ENCODE measurements around the gene ACHE. TPM values are rescaled to one million over a fixed set of nuclear protein-coding genes. Genes with fewer than 3 reads are reported as not detected.

The ACHE gene
- total RNA-seq, 2 experiments from 2014 or later, result not detected

GRCh38 chr7:100878685-100879084 lies 17.0 kb downstream of the ACHE start:
- Mint-ChIP-seq H3K4me3 (no peak overlapping the region), H3K27me3 (no peaks in the 10 kb centered on the region), H3K27ac (peak overlapping the region; percentile 78), H3K36me3 (ENCODE audit: low read depth) (peaks cover 72% of the 10 kb centered on the region), H3K4me1 (peaks cover 65% of the 10 kb centered on the region), H3K9me3 (no peaks in the 10 kb centered on the region)
- ChIA-PET CTCF (interaction anchor here (0.6 to 1.3 kb wide), 2 partner anchors 8 to 13 kb away, joined by 3 to 4 read pairs; no protein-coding TSS in a partner anchor), POLR2A (no interaction called here)
- no peak for DNase-seq

- no peaks in the 10 kb centered on the region for H3K27me3 Mint-ChIP-seq
- peaks cover 73% of the 10 kb centered on the region for H3K36me3 Mint-ChIP-seq (ENCODE audit: low read depth)
- POLR2A ChIA-PET, result interaction anchor here (1.2 kb wide), 1 partner anchor 9 kb away, joined by 3 read pairs; no protein-coding TSS in a partner anchor
- DNase-seq, result no peak
- CTCF ChIA-PET, result interaction anchor here (0.6 to 1.3 kb wide), 3 partner anchors 9 to 244 kb away, joined by 3 to 4 read pairs (median 3); no protein-coding TSS in a partner anchor
- H3K9me3 Mint-ChIP-seq, result no peaks in the 10 kb centered on the region
- H3K4me3 Mint-ChIP-seq, result peak overlapping the region; percentile 38
- H3K4me1 Mint-ChIP-seq, result peaks cover 62% of the 10 kb centered on the region
- no peak overlapping the region for H3K27ac Mint-ChIP-seq
Observed at GRCh38 chr7:100878013-100878412, 17.7 kb downstream of the ACHE start.

- POLR2A ChIA-PET, result interaction anchor here (0.7 to 2.3 kb wide), 6 partner anchors 8 to 356 kb away, joined by 3 to 18 read pairs (median 4); partner anchors contain the start of genes TRIP6, UFSP1 and ZNHIT1
- H3K27ac Mint-ChIP-seq, result peak overlapping the region; percentile 95
- peak; percentile 61 for DNase-seq
- CTCF ChIA-PET, result interaction anchor here (0.6 to 3.2 kb wide), 9 partner anchors 8 to 1269 kb away, joined by 3 to 23 read pairs (median 3); partner anchors contain the start of genes POP7 and UFSP1
- peaks cover 72% of the 10 kb centered on the region for H3K36me3 Mint-ChIP-seq (ENCODE audit: low read depth)
- peak overlapping the region; percentile 97 for H3K4me3 Mint-ChIP-seq
- peaks cover 64% of the 10 kb centered on the region for H3K4me1 Mint-ChIP-seq
- no peaks in the 10 kb centered on the region for H3K9me3 Mint-ChIP-seq
- H3K27me3 Mint-ChIP-seq, result no peaks in the 10 kb centered on the region
Observed at GRCh38 chr7:100875356-100875751, 20.3 kb downstream of the ACHE start.

DNA sequence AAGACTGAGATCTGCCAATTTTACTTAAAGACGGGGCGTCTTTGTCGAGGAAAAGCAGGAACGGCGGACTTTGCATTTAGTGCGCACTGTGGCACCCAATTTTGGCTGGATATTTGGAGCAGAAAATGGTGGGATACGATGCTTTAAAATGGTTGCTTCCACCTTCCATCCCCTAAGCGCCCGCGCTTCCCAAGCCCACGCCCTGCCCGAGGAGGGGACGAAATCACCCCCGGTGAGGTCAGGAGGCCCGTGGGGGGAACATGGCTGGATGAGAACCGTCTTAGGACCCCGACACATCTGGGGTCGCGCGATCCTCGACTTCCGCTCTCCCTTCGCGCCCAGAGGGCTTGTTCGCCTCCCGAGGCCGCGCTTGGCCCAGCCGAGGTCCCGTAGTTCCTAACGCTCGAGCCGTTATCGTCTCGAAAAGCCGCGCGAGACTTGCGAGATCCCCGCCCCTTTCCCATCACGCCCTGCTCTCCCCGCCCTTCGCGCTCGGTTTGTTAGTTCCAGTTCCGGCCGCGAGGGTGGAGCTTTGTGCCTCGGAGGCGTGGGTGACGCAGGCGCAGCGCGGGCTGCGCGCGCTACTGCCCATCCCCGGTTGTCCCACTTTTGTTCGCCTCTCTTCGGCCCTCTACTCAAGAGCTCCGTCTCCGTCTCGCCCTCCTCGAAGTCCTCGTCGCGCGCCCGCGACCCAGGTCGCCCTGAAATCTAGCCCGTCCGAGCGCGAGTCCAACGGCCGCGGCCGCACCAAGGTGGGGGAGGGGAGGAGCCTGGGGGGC lies 20.9 kb downstream of the ACHE start, which contains the start of gene SRRT:
TSS of gene SRRT (plus strand) at position 527 of the 779 bp plus-strand sequence. CDS start 488 bp downstream, outside the sequence.
- DNase-seq, result peak; percentile 99
- Mint-ChIP-seq H3K27me3 (no peaks in the 10 kb centered on the region), H3K9me3 (no peaks in the 10 kb centered on the region), H3K4me1 (peaks cover 60% of the 10 kb centered on the region), H3K36me3 (ENCODE audit: low read depth) (peaks cover 68% of the 10 kb centered on the region), H3K4me3 (peak within 1 kb of the TSS; percentile 97), H3K27ac (peak within 1 kb of the TSS; percentile 95)
- ChIA-PET CTCF (interaction anchor here (0.6 to 3.2 kb wide), 8 partner anchors 9 to 1268 kb away, joined by 3 to 23 read pairs (median 3); partner anchors contain the start of genes POP7 and UFSP1), POLR2A (interaction anchor here (0.7 to 2.3 kb wide), 5 partner anchors 8 to 343 kb away, joined by 3 to 18 read pairs (median 5); partner anchors contain the start of genes TRIP6, UFSP1 and ZNHIT1)

DNA sequence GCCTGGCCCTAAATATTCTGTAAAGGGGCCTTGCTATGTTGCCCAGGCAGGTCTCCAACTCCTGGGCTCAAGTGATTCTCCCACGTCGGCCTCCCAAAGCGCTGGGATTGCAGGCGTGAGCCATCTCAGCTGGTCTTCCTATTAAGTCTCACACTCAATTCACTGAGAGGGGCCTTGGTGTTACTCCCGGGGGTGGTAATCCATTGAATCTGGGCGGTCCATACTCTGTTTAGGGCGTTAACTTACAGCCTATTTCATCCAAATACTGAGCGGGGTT lies 21.4 kb downstream of the ACHE start:
- ChIA-PET CTCF (interaction anchor here (0.6 to 3.2 kb wide), 4 partner anchors 13 to 1306 kb away, joined by 3 to 23 read pairs (median 4); partner anchors contain the start of gene SLC12A9), POLR2A (interaction anchor here (2.3 kb wide), 1 partner anchor 15 kb away, joined by 18 read pairs; the partner anchor contains the start of gene UFSP1)
- Mint-ChIP-seq H3K4me1 (peaks cover 55% of the 10 kb centered on the region), H3K27me3 (no peaks in the 10 kb centered on the region), H3K4me3 (peak overlapping the region; percentile 97), H3K36me3 (ENCODE audit: low read depth) (peaks cover 65% of the 10 kb centered on the region), H3K9me3 (no peaks in the 10 kb centered on the region), H3K27ac (peak overlapping the region; percentile 95)
- no peak for DNase-seq

GRCh38 chr7:100873599-100874299 lies 21.9 kb downstream of the ACHE start:
- ChIA-PET CTCF (interaction anchor here (0.6 to 3.2 kb wide), 5 partner anchors 14 to 1306 kb away, joined by 3 to 23 read pairs (median 4); partner anchors contain the start of gene SLC12A9), POLR2A (interaction anchor here (2.3 kb wide), 1 partner anchor 16 kb away, joined by 18 read pairs; the partner anchor contains the start of gene UFSP1)
- Mint-ChIP-seq H3K27ac (peak overlapping the region; percentile 95), H3K36me3 (ENCODE audit: low read depth) (peaks cover 60% of the 10 kb centered on the region), H3K27me3 (no peaks in the 10 kb centered on the region), H3K9me3 (no peaks in the 10 kb centered on the region), H3K4me1 (peaks cover 52% of the 10 kb centered on the region), H3K4me3 (peak overlapping the region; percentile 97)
- no peak for DNase-seq

DNA sequence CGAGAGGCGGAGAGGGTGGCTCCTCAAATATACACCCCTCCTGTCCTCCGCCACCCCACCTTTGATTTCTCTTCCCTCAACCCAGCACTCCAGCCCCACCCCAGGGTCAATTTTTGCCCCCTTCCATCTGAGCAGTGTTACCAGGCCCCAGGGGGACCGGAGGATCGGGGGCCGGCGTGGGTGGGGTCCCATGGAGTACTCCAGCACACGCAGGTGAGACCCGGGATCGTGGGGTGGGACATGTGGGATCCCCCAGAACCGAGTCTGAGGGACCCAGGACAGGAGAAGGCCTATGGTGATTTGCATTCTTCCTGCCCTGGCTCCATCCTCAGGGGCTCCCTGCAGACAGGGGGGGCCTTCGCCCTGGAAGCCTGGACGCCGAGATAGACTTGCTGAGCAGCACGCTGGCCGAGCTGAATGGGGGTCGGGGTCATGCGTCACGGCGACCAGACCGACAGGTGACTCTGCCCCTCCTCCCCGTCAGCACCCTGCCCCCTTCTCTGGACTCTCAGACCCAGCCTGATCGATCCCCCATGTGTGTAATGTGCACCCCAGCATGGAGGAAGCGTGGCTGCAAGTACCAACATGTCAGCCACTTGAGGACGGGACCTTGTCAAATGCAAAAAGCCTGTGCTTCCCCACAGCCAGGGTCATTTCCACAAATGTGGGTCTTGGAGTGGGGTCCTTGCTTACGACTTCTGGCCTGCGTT lies 27.8 kb downstream of the ACHE start:
- DNase-seq, result no peak

DNA sequence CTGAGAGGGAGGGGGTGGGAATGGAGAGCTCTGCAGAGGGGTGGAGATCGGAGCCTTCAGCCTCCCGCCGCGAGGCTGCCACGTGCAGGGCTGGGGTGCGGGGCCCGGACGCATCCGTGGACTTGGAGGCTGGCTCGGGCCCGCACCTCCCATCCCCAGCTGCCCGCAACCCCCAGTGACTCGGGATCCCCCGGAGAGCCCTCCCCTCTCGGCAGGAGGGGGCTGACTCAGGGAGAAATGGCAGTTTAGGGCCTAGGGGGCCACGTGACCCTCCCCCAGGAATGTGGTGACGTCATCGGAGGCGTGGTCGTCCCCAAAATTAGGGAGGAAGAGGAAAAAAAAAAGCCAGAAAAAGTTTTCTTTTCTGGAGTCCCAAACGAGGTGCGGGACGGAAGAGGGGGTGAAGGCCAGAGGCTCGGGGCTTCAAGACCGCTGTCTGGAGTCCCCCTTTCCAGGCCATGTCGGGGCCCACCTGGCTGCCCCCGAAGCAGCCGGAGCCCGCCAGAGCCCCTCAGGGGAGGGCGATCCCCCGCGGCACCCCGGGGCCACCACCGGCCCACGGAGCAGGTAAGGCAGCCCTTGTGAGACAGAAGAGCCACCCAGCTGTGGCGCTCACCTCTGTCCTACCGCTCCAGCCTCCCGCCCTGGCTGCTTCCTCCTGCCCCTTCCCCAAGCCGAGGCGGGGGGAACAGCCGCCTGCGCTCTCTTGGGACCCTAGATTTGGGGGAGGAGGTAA lies 28.5 kb downstream of the ACHE start, which contains the start of gene TRIP6:
TSS of gene TRIP6 (plus strand) at position 348 of the 736 bp plus-strand sequence. CDS start at position 459, 111 bp downstream.
- H3K4me3 Mint-ChIP-seq, result peak within 1 kb of the TSS; percentile 81
- peak; percentile 61 for DNase-seq
- CTCF ChIA-PET, result interaction anchor here (1.6 kb wide), 1 partner anchor 162 kb away, joined by 4 read pairs; no protein-coding TSS in a partner anchor
- peaks cover 29% of the 10 kb centered on the region for H3K36me3 Mint-ChIP-seq (ENCODE audit: low read depth)
- no peaks in the 10 kb centered on the region for H3K27me3 Mint-ChIP-seq
- POLR2A ChIA-PET, result interaction anchor here (0.7 to 1.0 kb wide), 2 partner anchors 8 to 15 kb away, joined by 3 read pairs; partner anchors contain the start of genes SLC12A9 and SRRT
- no peaks in the 10 kb centered on the region for H3K9me3 Mint-ChIP-seq
- H3K27ac Mint-ChIP-seq, result peak within 1 kb of the TSS; percentile 93
- H3K4me1 Mint-ChIP-seq, result peaks cover 25% of the 10 kb centered on the region

More for the DNA sequence above, 27.8 kb downstream of the ACHE start:
- ChIA-PET CTCF (interaction anchor here (1.6 kb wide), 1 partner anchor 163 kb away, joined by 4 read pairs; no protein-coding TSS in a partner anchor), POLR2A (no interaction called here)
- H3K27ac Mint-ChIP-seq, result peak overlapping the region; percentile 88
- no peaks in the 10 kb centered on the region for H3K27me3 Mint-ChIP-seq
- peaks cover 27% of the 10 kb centered on the region for H3K4me1 Mint-ChIP-seq
- H3K4me3 Mint-ChIP-seq, result peak overlapping the region; percentile 81
- H3K9me3 Mint-ChIP-seq, result no peaks in the 10 kb centered on the region
- peaks cover 26% of the 10 kb centered on the region for H3K36me3 Mint-ChIP-seq (ENCODE audit: low read depth)

DNA sequence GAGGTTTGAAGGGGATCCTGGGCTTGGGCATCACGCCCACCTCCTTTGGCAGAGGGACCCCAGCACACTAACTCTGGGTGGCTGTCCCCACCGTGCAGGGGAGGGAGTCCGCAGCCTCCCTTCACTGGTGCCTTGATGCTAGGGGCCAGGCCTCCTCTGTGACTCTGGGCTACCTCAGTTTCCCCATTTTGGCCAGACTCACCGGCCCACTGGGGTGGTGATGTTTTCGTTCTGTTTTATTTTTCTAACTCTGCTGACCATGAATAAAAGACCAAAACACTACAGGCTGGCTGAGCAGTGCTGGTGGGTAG lies 29.0 kb downstream of the ACHE start:
- peaks cover 24% of the 10 kb centered on the region for H3K4me1 Mint-ChIP-seq
- H3K36me3 Mint-ChIP-seq (ENCODE audit: low read depth), result peaks cover 31% of the 10 kb centered on the region
- H3K27ac Mint-ChIP-seq, result peak overlapping the region; percentile 93

GRCh38 chr7:100865938-100866728 lies 29.6 kb downstream of the ACHE start:
- Mint-ChIP-seq H3K9me3 (no peaks in the 10 kb centered on the region), H3K27me3 (no peaks in the 10 kb centered on the region), H3K4me1 (peaks cover 22% of the 10 kb centered on the region), H3K27ac (peak overlapping the region; percentile 93), H3K36me3 (ENCODE audit: low read depth) (peaks cover 27% of the 10 kb centered on the region), H3K4me3 (peak overlapping the region; percentile 81)
- ChIA-PET CTCF (interaction anchor here (1.1 to 1.6 kb wide), 2 partner anchors 14 to 161 kb away, joined by 3 to 4 read pairs; partner anchors contain the start of gene SLC12A9), POLR2A (interaction anchor here (0.7 to 1.0 kb wide), 2 partner anchors 9 to 14 kb away, joined by 3 read pairs; partner anchors contain the start of genes SLC12A9 and SRRT)
- DNase-seq, result peak; percentile 23

More for the DNA sequence above, 29.0 kb downstream of the ACHE start:
- no peaks in the 10 kb centered on the region for H3K27me3 Mint-ChIP-seq
- CTCF ChIA-PET, result interaction anchor here (1.6 kb wide), 1 partner anchor 162 kb away, joined by 4 read pairs; no protein-coding TSS in a partner anchor
- no peak for DNase-seq
- peak overlapping the region; percentile 81 for H3K4me3 Mint-ChIP-seq
- POLR2A ChIA-PET, result interaction anchor here (0.7 to 1.0 kb wide), 2 partner anchors 8 to 14 kb away, joined by 3 read pairs; partner anchors contain the start of genes SLC12A9 and SRRT
- H3K9me3 Mint-ChIP-seq, result no peaks in the 10 kb centered on the region

All from activated CD4-positive, alpha-beta T cell treated with anti-CD3 and anti-CD28 coated beads, Interleukin-2, amount 10 ng/mL, durations not matched to agents 7 days and 5 days (primary cell).